Stimulated activated CD4-positive, alpha-beta T cell treated with anti-CD3 and anti-CD28 coated beads, Interleukin-4, amount 100 ng/mL, for 48 hours (primary cell): Measurements from ENCODE around the gene COL2A1.

Experiments
- DNase-seq, 2 donors: peaks; one replicate each; pipeline ENCODE4 v3.0.0-alpha.2; 2020; ENCODE audit warnings: low read depth in 2 of 2

The COL2A1 gene

GRCh38 chr12:48004053-48004941 lies at the start of gene COL2A1:
COL2A1 (minus strand) TSS chr12:48004476; CDS start chr12:48004321, 155 bp downstream.
- no peak for DNase-seq

GRCh38 chr12:48053883-48054282 lies 49.6 kb upstream of the COL2A1 start:
- DNase-seq = no peak

GRCh38 chr12:48053122-48053521 lies 48.8 kb upstream of the COL2A1 start:
- DNase-seq = no peak

- DNase-seq = no peak
Observed at GRCh38 chr12:48051681-48052080, 47.4 kb upstream of the COL2A1 start.

GRCh38 chr12:48050174-48050573 lies 45.9 kb upstream of the COL2A1 start:
- no peak for DNase-seq

GRCh38 chr12:48045965-48046518 lies 41.8 kb upstream of the COL2A1 start:
- DNase-seq = no peak

- no peak for DNase-seq
Observed at GRCh38 chr12:48045061-48045846, 41.0 kb upstream of the COL2A1 start.

- DNase-seq = no peak
Observed at GRCh38 chr12:48044396-48044795, 40.1 kb upstream of the COL2A1 start.

- DNase-seq = no peak
Observed at GRCh38 chr12:48043771-48044170, 39.5 kb upstream of the COL2A1 start.

GRCh38 chr12:48041591-48042423 lies 37.5 kb upstream of the COL2A1 start:
- no peak for DNase-seq

GRCh38 chr12:48040354-48040753 lies 36.1 kb upstream of the COL2A1 start:
- no peak for DNase-seq

- no peak for DNase-seq
Observed at GRCh38 chr12:48039151-48039550, 34.9 kb upstream of the COL2A1 start.

- DNase-seq = no peak
Observed at GRCh38 chr12:48038085-48038484, 33.8 kb upstream of the COL2A1 start.

GRCh38 chr12:48037267-48037915 lies 33.1 kb upstream of the COL2A1 start:
- DNase-seq = no peak

- DNase-seq = no peak
Observed at GRCh38 chr12:48036818-48037217, 32.5 kb upstream of the COL2A1 start.

GRCh38 chr12:48034835-48035805 lies 30.8 kb upstream of the COL2A1 start:
- DNase-seq = no peak

GRCh38 chr12:48033451-48033850 lies 29.2 kb upstream of the COL2A1 start:
- no peak for DNase-seq

GRCh38 chr12:48032597-48032996 lies 28.3 kb upstream of the COL2A1 start:
- DNase-seq = no peak

- DNase-seq = no peak
Observed at GRCh38 chr12:48031135-48031960, 27.1 kb upstream of the COL2A1 start.
